Measurements from ENCODE around the gene GPC5.
"Not testable (repeated sequence)": the region's sequence is repeated elsewhere in the genome, so short reads cannot be mapped to it uniquely, and the experiment has no call there.

GPC5 gene

DNA sequence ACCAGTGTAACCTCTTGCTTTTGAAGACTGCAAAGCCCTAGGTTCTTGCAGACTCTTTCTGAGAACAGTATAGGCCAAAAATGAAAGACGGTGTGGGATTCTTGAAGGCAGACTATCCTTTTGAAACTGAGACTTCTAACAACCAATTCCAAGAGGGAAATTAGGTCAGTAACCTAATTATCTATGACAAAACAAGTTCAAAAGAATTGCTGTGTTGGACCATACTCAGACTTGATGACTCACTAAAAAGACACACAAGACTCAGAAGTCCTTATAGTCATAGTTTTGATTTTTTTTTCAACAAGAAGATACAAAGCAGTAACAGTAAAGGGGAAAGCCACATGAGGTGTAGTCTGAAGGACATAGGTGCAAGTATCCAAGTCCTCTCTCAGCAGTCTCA lies 1204.1 kb downstream of the GPC5 start:
- DNase-seq: no peak

DNA sequence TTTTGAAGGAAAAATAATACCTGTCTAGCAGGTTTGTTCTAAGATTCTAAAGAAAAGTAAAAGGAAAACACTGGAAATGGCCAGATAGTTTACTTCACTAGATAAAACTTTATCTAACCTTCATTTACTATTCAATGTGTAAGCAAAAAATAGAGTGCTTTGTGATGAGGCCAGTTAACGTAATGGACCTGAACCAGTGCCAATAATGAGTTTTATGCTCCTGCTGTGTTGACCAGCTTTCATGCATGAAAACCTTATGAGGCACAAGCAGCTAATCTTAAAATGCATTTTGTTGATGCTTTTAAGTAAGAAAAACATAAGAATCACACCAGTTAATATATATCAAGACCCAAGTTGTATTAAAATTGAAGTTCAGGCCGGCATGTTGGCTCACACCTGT lies 1211.0 kb downstream of the GPC5 start:
- DNase-seq: no peak

DNA sequence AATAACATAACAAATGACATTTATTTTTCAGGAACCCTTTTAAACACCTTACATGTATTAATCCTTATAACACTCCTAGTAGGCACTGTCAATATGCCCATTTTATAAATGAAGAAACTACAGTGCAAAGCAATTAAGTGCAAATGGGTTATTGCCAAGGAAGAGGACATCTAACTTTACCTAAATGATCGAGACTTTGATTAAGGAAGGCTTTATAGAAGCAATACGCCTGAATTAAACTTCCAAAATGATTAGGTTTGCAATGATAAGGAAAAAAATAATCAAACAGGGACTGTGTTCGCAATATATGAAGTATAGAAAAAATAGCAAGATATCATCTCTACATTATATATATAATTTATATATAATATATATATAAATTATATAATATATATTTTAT lies 1214.5 kb downstream of the GPC5 start:
- DNase-seq: no peak

DNA sequence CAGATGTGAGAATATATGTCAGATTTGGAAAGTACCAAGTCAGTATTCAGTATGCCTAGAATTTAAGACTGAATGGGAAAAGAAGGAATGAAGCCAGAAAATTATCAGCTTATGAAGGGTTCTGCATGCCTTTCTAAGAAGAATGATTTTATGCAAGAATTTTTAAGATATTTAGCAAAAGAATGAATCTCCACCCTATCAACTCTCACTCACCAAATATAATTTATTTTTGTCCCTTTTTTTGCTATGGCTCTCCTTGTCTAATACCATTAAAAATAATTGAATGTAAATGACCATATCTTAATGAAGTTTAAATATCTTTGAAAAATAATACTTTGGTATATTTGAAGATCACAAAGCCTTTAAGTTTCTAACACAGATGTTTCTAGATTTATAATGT lies 1215.5 kb downstream of the GPC5 start:
- no peak for DNase-seq

DNA sequence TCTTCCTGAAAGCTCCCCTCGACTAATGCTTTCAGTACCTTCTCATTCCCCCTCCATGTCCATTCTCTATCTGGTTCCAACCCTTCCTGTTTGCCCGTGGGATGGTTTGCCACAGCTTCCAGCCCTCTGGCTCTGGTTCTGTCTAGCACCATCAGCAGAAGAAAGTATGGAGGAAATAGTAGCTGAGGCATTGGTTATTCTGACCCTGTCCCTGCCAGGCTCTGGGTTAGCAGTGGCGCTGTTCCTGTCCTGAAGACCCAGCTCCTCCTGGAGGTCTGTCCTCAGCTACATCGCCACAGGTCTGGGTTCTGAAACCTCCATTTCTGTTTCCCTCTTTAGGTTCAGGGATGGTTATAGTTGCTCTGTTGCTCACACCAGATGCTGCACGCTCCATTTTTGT lies 1223.6 kb downstream of the GPC5 start:
- no peak for DNase-seq

DNA sequence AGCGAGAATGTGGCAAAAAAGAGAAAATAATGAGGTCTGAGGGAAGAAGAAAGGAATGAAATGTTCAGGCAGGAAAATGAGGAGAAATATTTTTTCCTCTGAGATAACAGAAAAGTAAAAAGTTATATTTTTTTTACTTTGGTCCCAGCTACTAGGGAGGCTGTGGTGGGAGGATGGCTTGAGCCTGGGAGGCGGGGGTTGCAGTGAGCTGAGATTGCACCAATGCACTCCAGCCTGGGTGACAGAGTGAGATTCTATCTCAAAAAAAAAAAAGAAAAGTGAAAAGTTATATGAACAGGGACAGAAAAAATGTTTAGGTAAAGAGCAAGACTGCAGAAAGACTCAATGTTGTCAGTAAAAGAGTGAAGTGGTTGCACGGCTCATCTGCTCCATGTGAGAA lies 1224.5 kb downstream of the GPC5 start:
- DNase-seq: no peak

DNA sequence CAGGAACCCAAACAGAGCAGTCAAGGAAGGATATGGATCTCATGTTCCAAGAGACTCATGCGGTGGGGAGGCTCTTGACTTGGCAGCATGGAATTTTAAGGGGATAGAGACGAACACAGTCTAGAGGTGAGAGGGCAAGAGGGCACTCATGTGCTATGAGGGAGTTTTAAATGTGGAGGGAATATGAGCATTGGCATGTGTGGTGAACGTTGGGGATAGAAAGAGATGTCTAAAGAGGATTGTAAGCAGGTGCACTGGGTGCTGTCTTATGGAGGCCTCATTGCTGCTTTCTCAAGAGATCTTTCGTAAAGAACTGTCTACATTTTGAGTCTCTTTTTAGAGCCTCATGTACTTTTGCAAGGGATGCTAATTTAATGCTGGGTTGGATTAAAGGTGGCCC lies 1227.9 kb downstream of the GPC5 start:
- DNase-seq: no peak

DNA sequence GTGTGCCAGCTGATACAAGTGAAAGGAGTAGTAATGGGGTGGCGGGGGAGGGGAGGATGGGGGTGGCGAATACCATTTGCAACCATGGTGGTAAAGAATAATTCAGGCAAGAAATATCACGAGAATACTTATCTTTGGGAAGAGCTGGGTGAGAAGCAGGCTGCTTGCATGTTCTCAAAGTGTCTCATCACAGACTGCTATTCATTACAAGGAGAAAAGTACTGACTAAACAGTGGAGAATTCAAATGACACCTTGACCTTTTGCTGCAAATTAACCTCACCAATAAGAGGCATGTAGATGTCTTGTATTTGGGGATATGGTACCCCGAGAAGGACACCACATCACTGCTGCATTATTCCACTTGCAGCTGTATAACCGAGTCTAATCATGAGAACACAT lies 1242.5 kb downstream of the GPC5 start:
- no peak for DNase-seq

DNA sequence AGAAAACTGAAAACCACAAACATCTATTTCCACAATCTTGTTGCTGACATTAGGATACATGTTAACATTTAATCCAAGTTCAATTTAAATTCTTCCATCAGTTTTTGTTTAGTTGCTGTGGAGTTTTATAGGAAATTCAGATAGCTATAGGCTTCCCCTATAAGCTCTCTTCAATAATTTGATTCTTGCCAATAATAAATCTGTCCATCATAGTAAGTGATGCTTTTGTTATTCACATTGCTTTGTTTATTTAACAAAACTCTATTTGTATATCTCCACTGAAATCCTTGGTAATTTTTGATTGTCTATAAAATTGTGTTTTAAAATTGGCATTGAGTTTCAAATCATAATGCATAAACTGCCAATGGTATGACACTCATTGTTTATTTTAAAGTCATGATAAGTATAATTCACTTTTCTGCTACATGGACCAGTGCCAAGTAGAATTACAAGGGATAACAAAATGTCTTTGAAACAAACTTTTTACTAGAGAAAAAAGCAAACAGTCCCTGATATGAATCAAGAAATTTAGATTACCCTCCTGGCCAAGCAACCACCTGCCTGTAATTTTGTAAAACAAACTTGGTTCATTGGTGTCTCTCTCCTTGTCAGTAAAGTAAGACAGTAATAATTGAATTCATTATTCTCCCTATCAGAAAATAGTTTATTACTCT lies 1250.9 kb downstream of the GPC5 start:
- no peak for DNase-seq

DNA sequence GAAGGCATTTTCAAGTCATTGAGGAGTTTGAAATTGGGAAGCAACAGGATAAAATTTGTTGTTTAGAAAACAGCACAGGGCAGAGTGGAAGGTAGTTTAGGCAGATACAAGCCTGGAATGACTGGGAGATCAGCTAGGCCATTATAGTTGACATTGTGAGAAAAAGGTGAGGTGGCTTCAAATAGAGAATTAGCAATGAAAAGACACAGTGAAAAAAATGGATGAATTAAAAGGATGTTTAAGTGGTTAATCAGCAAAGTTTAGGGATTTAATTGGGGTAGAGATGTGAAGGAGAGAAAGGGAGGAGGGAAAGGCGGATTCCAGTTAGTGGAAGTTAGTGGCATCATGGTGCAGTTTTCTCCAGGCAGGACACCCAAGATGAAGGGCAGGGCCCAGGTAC lies 1257.7 kb downstream of the GPC5 start:
- DNase-seq: no peak

DNA sequence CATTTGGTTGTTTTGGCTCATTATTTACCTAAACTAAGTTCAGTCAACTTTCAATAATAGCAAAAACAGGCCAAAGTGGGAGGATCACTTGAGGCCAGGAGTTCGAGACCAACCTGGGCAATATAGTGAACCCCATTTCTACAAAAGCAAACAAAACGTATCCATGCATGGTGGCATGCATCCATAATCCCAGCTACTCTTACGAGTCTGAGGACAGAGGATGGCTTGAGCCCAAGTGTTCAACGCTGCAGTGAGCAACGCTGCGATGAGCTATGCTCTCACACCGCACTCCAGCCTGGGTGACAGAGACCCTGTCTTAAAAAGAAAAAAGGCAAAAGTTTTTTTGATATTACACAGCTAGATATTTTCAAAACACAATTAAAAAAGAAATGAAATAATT lies 1258.2 kb downstream of the GPC5 start:
- DNase-seq: no peak

DNA sequence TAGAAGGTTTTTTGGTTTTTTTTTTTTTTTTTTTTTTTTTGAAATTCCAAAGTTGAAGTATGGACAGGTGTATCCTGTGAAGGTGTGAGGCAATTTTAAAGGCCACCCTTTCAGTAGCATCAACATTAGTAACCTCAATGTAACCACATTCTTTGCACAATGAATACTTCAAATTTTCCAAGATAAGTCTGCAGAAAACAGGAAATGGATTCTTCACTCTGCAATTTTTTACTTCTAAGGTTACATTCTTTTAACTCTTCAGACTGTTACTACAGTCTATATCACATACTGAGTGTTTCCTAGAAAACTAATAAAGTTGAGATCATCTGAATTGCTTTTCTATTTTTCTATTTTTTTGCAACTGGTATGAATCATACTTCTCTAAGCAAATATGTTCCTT lies 1259.1 kb downstream of the GPC5 start:
- DNase-seq: no peak

DNA sequence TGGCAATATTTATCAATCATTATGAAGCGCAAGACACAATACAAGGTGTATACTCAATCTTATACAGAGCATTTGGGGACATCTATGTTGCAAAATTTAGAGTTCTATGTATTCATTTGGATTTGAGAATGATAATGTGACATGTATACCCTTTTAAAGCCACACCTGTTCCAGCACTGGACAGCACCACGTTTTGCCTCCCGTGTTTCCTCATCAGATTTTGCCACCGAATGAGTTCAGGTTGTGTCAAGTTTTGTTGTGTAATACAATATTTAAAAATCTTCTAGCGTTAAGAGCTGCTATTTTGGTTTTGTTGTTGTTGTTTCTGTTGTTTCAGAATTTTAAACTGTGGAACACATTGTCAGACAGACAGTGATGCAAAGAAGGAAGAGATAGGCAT lies 1259.9 kb downstream of the GPC5 start:
- DNase-seq: no peak

DNA sequence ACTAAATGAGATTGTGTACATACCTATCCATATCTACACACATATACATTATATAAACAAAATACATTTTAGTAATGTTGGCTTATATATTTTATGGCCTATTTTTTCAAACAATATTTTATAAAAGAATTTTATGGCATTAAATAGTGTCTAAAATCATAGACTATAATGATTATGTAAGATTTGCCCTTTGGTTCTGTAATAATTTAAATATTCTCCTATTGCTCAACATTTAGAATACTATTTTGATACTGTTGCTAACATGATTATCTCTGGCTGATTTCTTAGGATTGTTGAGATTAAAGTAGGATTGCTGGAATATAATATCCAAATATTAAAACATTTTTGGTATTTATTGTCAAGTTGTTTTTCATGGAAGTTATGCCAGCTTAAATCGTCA lies 1263.0 kb downstream of the GPC5 start:
- DNase-seq: no peak

DNA sequence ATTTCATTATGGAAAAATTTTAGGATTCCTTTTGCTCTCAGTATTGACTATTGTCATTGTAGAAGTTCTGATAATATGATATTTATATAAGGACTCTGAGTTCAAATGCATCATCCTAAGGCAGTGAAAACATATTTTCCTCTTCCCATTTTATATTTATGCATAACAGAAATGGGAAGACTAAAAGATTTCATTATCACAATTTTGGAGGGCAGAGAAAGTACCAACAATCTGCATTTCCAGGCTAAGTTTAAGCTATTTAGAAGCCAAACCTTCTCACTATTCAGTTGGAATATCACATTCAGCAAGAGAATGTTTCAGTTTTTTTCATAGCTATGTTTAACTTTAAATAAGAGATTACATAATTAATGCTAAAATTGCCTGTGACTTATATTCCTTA lies 1269.7 kb downstream of the GPC5 start:
- DNase-seq: no peak

DNA sequence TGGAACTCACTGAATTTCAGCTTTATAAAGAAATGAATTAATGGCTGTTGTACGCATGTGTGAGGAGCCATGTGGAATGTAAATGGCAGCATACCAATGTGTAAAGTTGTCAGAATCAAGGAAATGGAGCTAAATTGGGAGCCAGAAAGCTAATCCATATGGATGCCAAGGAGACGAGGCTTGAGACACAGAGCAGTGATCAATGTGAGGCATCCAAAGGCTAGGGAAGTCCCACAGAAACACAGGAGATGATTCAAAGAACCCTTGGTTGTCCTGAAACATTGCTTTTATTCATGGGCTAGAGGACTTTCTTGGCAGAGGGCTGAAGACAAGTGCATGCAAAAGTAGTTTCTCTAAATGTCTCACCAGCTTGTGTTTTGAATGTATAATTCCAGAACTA lies 1271.7 kb downstream of the GPC5 start:
- DNase-seq: no peak

DNA sequence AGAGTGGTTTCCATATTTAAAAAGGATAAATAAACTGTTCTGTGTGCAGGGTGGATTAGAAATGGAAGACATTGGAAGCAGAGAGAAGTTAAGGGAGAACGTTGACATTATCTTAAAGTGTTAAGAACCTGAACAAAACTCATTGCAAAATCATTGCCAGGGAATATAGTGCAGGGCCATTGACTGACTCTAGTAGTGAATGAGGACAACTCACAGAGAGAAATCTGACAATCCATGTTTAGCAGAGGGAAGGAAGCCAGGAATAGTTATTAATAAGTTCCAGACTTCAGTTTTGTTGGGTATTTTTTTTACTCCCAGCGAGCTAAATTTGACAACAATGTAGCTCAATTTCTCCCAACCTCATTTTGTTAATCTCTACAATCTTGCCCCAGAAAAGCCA lies 1273.4 kb downstream of the GPC5 start:
- no peak for DNase-seq

DNA sequence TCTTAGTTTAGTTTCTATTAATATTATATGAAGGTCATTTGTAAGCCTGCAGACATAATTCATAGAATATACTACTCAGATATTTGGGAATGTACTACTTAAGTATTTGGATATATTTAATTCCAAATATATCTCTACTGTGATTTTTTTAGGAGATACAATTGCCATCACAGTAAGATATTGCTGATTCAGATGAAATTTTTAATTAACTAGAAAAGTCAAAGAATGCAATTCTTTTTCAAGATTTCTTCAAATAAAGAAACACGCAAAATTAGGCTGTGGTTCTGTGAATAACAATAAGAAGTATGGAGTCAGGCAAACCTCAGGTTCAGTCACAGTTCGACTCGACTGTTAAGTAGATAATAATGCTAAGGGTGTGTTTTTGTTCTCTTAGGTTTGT lies 1277.8 kb downstream of the GPC5 start:
- DNase-seq: no peak

DNA sequence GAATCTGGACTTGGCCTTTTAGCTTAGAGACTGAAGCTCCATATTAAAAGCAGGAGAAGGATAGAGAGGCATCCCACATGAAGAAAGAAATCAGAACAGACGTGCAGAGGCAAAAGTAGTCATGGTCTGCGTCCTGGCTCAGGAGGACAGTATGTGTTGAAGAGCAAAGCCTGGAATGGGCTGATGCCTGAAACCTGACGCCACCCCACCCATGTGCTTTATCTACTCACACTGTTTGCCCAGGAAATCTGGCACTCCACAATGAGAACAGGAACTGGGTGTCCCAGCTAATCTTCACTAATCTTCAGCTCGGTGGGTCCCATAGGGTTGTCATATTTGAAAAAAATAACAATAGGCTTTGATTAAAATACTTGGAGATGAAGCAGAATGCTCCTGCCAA lies 1279.2 kb downstream of the GPC5 start:
- DNase-seq: no peak

DNA sequence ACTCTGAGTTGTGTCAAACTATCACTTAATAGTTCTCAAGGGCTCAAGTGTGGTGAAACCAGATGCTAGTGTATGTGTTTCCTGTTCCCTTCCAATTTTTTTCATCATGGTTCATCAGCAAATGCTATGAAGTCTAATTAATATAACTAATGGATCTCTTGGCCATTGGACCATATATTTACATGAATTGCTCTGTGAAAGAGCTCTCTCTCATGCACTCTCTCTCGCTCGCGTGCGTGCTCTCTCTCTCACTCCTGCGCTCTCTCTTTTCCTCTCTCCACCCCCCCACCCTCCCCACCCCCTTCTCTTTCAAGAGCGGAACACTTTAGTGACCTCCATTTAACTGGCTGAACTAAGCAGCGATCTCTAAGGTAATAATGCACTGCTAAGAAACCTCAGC lies 1281.2 kb downstream of the GPC5 start:
- no peak for DNase-seq

DNA sequence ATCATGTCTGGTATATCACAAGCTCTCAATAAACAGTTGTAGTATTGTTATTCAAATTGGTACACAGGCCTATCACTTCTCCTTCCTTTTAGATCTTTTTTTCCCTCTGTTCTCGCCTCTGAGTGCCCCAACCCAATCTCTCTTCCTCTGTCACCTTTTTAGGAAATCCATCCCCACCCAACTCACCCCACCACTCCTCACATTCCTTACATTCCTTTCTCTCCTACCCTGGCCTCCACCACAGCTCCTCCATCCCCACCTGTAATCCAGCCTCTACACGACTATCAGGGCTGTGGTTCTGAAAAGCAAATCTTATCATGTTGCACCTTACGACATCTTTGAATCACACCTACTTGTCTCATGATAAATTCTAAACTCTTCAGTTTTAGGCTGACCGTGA lies 1282.8 kb downstream of the GPC5 start:
- no peak for DNase-seq

DNA sequence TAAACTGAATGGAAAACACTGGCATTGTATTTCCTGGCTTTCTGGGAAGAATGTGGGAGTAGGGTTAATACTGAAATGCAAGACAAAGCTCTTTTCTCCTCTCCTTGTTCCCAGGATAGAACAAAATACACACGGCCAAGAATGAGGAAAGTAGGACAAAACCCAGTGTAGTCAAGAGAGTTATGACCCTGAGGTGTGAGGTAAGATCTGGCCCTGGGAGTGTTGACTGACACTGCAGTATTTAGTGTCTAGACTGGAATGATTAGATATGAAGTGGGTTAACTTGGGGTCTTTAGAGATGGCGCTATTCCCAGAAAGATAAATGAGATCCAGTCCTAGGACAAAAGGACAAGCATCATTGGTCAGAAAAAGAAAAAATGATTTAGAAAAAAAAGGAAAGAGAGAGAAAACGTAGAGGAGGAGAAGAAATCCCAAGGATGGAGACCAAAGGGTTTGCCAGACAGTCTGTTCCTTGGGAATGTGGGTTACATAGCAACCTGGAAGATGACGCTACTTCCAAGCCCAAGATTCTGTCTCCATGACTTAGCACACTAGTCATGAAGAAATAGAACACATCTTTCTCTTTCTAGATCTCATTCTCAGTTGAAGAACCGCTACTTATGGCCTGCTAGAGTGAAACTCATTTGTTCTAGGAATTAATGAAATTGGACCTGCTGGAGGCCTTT lies 1284.6 kb downstream of the GPC5 start:
- no peak for DNase-seq

DNA sequence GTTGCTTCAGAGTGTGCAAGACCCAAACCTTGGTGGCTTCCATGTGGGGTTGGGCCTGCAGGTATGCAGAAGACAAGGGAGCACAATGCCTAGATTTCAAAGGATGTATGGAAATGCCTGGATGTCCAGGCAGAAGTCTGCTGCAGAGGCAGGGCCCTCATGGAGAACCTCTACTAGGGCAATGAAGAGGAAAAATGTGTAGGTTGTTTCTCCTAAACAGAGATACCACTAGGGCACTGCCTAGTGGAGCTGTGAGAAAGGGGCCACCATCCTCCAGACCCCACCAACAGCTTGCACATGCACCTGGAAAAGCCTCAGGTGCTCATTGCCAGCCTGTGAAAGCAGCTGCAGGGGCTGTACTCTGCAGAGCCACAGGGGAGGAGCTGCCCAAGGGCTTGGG lies 1295.6 kb downstream of the GPC5 start:
- DNase-seq: no peak

DNA sequence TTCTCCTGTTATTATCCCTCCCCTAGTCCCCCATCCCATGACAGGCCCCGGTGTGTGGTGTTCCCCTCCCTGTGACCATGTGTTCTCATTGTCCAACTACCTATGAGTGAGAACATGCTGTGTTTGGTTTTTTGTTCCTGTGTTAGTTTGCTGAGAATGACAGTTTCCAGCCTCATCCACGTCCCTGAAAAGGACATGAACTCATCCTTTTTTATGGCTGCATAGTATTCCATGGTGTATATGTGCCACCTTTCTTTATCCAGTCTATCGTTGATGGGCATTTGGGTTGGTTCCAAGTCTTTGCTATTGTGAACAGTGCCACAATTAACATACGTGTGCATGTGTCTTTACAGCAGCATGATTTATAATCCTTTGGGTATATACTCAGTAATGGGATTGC lies 1297.4 kb downstream of the GPC5 start:
- not testable (repeated sequence) for DNase-seq

DNA sequence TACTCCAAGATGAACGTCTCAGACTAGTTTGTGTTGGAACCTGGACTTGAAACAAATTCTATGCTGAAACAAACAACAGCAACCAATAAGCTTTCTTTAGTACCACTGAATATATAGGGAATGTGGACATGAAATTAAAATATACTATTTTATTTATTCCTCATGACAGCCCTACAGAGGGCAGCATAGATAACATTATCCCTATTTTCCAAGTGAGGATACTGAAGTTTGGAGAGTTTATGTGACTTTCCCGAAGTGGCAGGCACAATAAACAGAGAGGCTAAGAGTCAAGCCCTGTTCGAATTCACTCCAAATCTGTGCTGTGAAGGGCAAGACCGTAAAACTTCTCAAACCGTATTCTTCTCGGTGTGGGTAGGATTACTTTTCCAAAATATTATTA lies 1318.3 kb downstream of the GPC5 start:
- DNase-seq: no peak
